ENCODE results near the gene CHMP6. TPM values are rescaled to one million over a fixed set of nuclear protein-coding genes. Genes with fewer than 3 reads are reported as not detected.

Gene CHMP6
- total and polyA plus RNA-seq, 4 donors = 9.6 to 24.0 (median 16.7) TPM

DNA sequence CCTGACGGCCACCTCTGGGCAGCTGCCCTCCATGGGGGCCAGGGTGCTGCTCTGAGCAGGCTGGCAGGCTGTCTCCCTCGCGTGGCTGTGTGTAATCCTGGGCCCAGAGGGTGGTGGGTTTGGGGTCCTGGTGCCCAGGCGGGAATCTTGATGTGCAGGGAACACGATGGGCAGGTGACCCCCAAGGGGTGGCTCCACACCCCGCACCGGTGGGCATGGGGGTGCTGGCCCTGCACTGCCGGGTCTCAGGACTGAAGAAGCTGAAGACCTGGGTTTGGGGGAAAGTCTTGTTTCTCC, 8.6 kb downstream of the CHMP6 start:
- peak overlapping the region; percentile 12 to 38 for H3K27ac ChIP-seq (ENCODE audit: low read depth in 1 of 2, low read length in 2 of 2)
- TF ChIP-seq, protein P1, sequence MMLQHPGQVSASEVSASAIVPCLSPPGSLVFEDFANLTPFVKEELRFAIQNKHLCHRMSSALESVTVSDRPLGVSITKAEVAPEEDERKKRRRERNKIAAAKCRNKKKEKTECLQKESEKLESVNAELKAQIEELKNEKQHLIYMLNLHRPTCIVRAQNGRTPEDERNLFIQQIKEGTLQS (IDR thresholded peaks at IDR 0.05) = no peak
- TF ChIP-seq FOXA1 (IDR thresholded peaks at IDR 0.05) (no peak), EGR1 (IDR thresholded peaks at IDR 0.05; ENCODE audit: low read depth in 2 of 2) (no peak), HNF4A (conservative IDR thresholded peaks at IDR 0.05) (no peak), YY1 (IDR thresholded peaks at IDR 0.05) (no peak), RXRA (IDR thresholded peaks at IDR 0.05) (no peak), FOXA2 (IDR thresholded peaks at IDR 0.05) (no peak), NR2F2 (IDR thresholded peaks at IDR 0.05) (no peak), RAD21 (IDR thresholded peaks at IDR 0.05) (no peak), SP1 (IDR thresholded peaks at IDR 0.05) (no peak), TAF1 (conservative IDR thresholded peaks at IDR 0.05) (no peak), GABPA (IDR thresholded peaks at IDR 0.05 in 1 of 2, conservative IDR thresholded peaks at IDR 0.05 in 1 of 2) (no peak), JUND (IDR thresholded peaks at IDR 0.05) (no peak), HNF4G (IDR thresholded peaks at IDR 0.05) (no peak)
- TF ChIP-seq, protein P2, sequence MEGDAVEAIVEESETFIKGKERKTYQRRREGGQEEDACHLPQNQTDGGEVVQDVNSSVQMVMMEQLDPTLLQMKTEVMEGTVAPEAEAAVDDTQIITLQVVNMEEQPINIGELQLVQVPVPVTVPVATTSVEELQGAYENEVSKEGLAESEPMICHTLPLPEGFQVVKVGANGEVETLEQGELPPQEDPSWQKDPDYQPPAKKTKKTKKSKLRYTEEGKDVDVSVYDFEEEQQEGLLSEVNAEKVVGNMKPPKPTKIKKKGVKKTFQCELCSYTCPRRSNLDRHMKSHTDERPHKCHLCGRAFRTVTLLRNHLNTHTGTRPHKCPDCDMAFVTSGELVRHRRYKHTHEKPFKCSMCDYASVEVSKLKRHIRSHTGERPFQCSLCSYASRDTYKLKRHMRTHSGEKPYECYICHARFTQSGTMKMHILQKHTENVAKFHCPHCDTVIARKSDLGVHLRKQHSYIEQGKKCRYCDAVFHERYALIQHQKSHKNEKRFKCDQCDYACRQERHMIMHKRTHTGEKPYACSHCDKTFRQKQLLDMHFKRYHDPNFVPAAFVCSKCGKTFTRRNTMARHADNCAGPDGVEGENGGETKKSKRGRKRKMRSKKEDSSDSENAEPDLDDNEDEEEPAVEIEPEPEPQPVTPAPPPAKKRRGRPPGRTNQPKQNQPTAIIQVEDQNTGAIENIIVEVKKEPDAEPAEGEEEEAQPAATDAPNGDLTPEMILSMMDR (IDR thresholded peaks at IDR 0.05; ENCODE audit: low read depth, low read length, missing input control) = no peak
- TF ChIP-seq, protein P3, sequence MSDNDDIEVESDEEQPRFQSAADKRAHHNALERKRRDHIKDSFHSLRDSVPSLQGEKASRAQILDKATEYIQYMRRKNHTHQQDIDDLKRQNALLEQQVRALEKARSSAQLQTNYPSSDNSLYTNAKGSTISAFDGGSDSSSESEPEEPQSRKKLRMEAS (IDR thresholded peaks at IDR 0.05) = no peak
- TF ChIP-seq, protein P4, sequence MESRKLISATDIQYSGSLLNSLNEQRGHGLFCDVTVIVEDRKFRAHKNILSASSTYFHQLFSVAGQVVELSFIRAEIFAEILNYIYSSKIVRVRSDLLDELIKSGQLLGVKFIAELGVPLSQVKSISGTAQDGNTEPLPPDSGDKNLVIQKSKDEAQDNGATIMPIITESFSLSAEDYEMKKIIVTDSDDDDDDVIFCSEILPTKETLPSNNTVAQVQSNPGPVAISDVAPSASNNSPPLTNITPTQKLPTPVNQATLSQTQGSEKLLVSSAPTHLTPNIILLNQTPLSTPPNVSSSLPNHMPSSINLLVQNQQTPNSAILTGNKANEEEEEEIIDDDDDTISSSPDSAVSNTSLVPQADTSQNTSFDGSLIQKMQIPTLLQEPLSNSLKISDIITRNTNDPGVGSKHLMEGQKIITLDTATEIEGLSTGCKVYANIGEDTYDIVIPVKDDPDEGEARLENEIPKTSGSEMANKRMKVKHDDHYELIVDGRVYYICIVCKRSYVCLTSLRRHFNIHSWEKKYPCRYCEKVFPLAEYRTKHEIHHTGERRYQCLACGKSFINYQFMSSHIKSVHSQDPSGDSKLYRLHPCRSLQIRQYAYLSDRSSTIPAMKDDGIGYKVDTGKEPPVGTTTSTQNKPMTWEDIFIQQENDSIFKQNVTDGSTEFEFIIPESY (IDR thresholded peaks at IDR 0.05) = no peak
- TF ChIP-seq, protein P5, sequence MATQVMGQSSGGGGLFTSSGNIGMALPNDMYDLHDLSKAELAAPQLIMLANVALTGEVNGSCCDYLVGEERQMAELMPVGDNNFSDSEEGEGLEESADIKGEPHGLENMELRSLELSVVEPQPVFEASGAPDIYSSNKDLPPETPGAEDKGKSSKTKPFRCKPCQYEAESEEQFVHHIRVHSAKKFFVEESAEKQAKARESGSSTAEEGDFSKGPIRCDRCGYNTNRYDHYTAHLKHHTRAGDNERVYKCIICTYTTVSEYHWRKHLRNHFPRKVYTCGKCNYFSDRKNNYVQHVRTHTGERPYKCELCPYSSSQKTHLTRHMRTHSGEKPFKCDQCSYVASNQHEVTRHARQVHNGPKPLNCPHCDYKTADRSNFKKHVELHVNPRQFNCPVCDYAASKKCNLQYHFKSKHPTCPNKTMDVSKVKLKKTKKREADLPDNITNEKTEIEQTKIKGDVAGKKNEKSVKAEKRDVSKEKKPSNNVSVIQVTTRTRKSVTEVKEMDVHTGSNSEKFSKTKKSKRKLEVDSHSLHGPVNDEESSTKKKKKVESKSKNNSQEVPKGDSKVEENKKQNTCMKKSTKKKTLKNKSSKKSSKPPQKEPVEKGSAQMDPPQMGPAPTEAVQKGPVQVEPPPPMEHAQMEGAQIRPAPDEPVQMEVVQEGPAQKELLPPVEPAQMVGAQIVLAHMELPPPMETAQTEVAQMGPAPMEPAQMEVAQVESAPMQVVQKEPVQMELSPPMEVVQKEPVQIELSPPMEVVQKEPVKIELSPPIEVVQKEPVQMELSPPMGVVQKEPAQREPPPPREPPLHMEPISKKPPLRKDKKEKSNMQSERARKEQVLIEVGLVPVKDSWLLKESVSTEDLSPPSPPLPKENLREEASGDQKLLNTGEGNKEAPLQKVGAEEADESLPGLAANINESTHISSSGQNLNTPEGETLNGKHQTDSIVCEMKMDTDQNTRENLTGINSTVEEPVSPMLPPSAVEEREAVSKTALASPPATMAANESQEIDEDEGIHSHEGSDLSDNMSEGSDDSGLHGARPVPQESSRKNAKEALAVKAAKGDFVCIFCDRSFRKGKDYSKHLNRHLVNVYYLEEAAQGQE (IDR thresholded peaks at IDR 0.05) = no peak
- no peaks in the 10 kb centered on the region for H3K9me3 ChIP-seq (ENCODE audit: control insufficient read depth in 4 of 4, low read length in 3 of 4)
- no peak overlapping the region for H3K4me3 ChIP-seq (ENCODE audit: low read depth in 1 of 3, low read length in 3 of 3)
- H3K36me3 ChIP-seq (ENCODE audit: control insufficient read depth in 4 of 4, insufficient read depth in 3 of 4, low read depth in 1 of 4, low read length in 3 of 4) = peaks cover 5 to 38% (median 24%) of the 10 kb centered on the region in 4 donors
- WGBS = 92% methylated on average over 8 of the region's 8 CpGs
- no peak overlapping the region for H3K9ac ChIP-seq (ENCODE audit: low read depth in 1 of 2, low read length in 2 of 2)
- peaks cover 0 to 6% (median 0%) of the 10 kb centered on the region in 4 donors for H3K27me3 ChIP-seq (ENCODE audit: control insufficient read depth in 4 of 4, insufficient read depth in 4 of 4, low read length in 3 of 4)
- peaks cover 14 to 32% (median 26%) of the 10 kb centered on the region in 4 donors for H3K4me1 ChIP-seq (ENCODE audit: control insufficient read depth in 4 of 4, insufficient read depth in 4 of 4, low read length in 3 of 4)
- no peak for DNase-seq (ENCODE audit: low spot score)

Data from liver (tissue), 9 donors.